ENCODE data around the gene IFT20. TPM values are rescaled to one million over a fixed set of nuclear protein-coding genes. Genes with fewer than 3 reads are reported as not detected.

The IFT20 gene
- total and polyA plus RNA-seq, 10 of the 15 experiments (the other 5 are each of a cell fraction or from before 2014, with no cell fraction given): 9.4 to 38.2 (median 19.1) TPM

DNA sequence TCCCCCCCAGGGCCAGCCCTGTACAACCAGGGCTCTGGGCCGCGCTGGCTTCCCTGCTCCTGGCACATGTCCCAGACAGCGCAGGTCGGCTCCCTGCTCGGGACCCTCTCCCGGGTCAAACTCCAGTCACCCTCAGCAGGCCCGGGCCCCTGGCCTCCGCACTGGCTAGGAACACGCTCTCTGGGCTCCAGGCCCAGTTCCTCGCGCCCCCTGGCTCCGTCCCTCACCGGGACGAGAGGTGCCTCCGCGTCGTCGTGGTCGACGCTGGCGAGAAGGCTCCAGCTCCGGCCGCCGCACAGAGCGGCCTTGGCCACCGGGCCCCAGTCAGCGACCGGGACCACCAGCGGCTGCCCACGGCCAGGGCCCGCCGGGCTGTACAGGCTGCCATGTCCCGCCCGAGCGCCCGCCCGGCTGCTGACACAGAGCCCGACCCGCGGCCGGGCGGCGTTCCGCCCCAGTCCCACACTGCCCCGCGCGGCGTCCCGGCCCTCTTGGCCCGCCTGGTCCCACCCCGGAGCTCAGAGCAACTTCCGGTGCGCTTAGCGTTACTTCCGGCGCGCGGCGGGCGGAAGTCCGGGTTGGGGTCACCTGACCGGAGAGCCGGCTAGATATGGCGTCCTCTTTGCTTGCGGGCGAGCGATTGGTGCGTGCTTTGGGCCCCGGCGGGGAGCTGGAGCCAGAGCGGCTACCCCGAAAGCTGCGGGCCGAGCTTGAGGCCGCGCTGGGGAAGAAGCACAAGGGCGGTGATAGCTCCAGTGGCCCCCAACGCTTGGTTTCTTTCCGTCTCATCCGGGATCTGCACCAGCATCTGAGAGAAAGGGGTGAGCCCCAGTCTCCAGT, 22.0 kb upstream of the IFT20 start, which contains the start of gene POLDIP2:
POLDIP2 (minus strand) TSS at position 467 of the 840 bp plus-strand sequence; CDS start at position 388, 79 bp downstream.
- H3K9me3 ChIP-seq (replicated peaks; ENCODE audit: control insufficient read depth, insufficient read depth, low read length): no peaks in the 10 kb centered on the region
- H3K79me2 ChIP-seq (ENCODE audit: control insufficient read depth, insufficient read depth, low read length): peaks cover 30% of the 10 kb centered on the region
- peaks cover 2% of the 10 kb centered on the region; the same call in 1 of the 2 replicates for H3K4me1 ChIP-seq (ENCODE audit: control insufficient read depth, insufficient read depth, low read length)
- H4K20me1 ChIP-seq (ENCODE audit: control insufficient read depth, insufficient read depth): no peaks in the 10 kb centered on the region
- intact Hi-C loops (cut with micrococcal nuclease; ENCODE audit: unreplicated experiment) (loop anchor here (1.0 kb wide), 1 partner anchor 22 kb away; the partner anchor contains the start of genes IFT20 and TNFAIP1), in situ Hi-C loops (cut with MboI) (no loop called here)
- peak within 1 kb of the TSS; percentile 92 for H3K4me3 ChIP-seq
- DNase-seq (ENCODE audit: low read depth, low spot score): peak; percentile 55
- ChIA-PET POLR2A (interaction anchor here (0.6 to 3.0 kb wide), 4 partner anchors 12 to 475 kb away, joined by 3 to 26 read pairs (median 6); partner anchors contain the start of genes IFT20, TNFAIP1 and VTN), RAD21 (ENCODE audit: unreplicated experiment) (interaction anchor here (0.8 to 3.3 kb wide), 4 partner anchors 20 to 220 kb away, joined by 3 to 31 read pairs (median 4); partner anchors contain the start of genes ALDOC, IFT20 and TNFAIP1), CTCF (interaction anchor here (0.7 to 5.1 kb wide), 5 partner anchors 9 to 58 kb away, joined by 3 to 29 read pairs (median 4); partner anchors contain the start of genes IFT20 and TNFAIP1), SMC1A (ENCODE audit: uncharacterized antibody, unreplicated experiment) (interaction anchor here (0.9 to 4.7 kb wide), 6 partner anchors 9 to 552 kb away, joined by 3 to 27 read pairs (median 4); partner anchors contain the start of genes IFT20 and TNFAIP1)
- peak within 1 kb of the TSS; percentile 85 for H2AFZ ChIP-seq (ENCODE audit: control insufficient read depth, low read depth, low read length)
- peak within 1 kb of the TSS; percentile 99 for H3K9ac ChIP-seq (ENCODE audit: control insufficient read depth, insufficient read depth, low read length)
- H3K27me3 ChIP-seq (replicated peaks in 1 of 2; ENCODE audit: control insufficient read depth in 2 of 2, insufficient read depth in 2 of 2, low read length in 1 of 2): no peaks in the 10 kb centered on the region
- WGBS (ENCODE audit: insufficient coverage, insufficient replicate concordance, low lambda C conversion rate, missing lambda C conversion rate): under 1% methylated on average over 57 of the region's 80 CpGs
- H3K4me2 ChIP-seq (ENCODE audit: control insufficient read depth, insufficient read depth): peak within 1 kb of the TSS; percentile 98
- peak within 1 kb of the TSS; percentile 79 for H3K27ac ChIP-seq (ENCODE audit: control insufficient read depth, insufficient read depth)
- no TSS peak for BruUV-seq (replicated peaks)
- peak; percentile 66 for FAIRE-seq
- H3K36me3 ChIP-seq (ENCODE audit: control insufficient read depth in 2 of 2, insufficient read depth in 2 of 2, low read length in 1 of 2): peaks cover 2 to 16% of the 10 kb centered on the region in 2 experiments
- ATAC-seq: peak; percentile 100
- TF ChIP-seq, protein P1, sequence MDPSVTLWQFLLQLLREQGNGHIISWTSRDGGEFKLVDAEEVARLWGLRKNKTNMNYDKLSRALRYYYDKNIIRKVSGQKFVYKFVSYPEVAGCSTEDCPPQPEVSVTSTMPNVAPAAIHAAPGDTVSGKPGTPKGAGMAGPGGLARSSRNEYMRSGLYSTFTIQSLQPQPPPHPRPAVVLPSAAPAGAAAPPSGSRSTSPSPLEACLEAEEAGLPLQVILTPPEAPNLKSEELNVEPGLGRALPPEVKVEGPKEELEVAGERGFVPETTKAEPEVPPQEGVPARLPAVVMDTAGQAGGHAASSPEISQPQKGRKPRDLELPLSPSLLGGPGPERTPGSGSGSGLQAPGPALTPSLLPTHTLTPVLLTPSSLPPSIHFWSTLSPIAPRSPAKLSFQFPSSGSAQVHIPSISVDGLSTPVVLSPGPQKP (IDR thresholded peaks at IDR 0.05; ENCODE audit: low read depth, low read length): peak; percentile 97
- no peak for TF ChIP-seq BRCA1 (IDR thresholded peaks at IDR 0.05; ENCODE audit: low read depth, low read length)
- TF ChIP-seq KLF5 (IDR thresholded peaks at IDR 0.05; ENCODE audit: partially characterized antibody): peak; percentile 66
- 0 out of 2 replicates have a peak, but pooled peaks have one; percentile 60 for TF ChIP-seq TCF3 (IDR thresholded peaks at IDR 0.05; ENCODE audit: borderline replicate concordance, insufficient read depth, low read depth, low read length)
- no peak for TF ChIP-seq MTA2 (IDR thresholded peaks at IDR 0.05; ENCODE audit: low read depth)
- TF ChIP-seq YBX1 (IDR thresholded peaks at IDR 0.05): no peak
- no peak for TF ChIP-seq NRF1 (conservative IDR thresholded peaks at IDR 0.05; ENCODE audit: low read depth, low read length)
- TF ChIP-seq ATF7 (IDR thresholded peaks at IDR 0.05; ENCODE audit: low read depth): 0 out of 2 replicates have a peak, but pooled peaks have one; percentile 16
- peak; percentile 12; the same call in 1 of the 2 replicates for TF ChIP-seq SREBF1 (IDR thresholded peaks at IDR 0.05; ENCODE audit: low read length)
- TF ChIP-seq POU2F2 (IDR thresholded peaks at IDR 0.05; ENCODE audit: borderline replicate concordance, low read depth, low read length): no peak
- TF ChIP-seq EED (IDR thresholded peaks at IDR 0.05; ENCODE audit: low read depth): no peak
- TF ChIP-seq RUNX3 (IDR thresholded peaks at IDR 0.05; ENCODE audit: low read length): peak; percentile 36; the same call in 1 of the 2 replicates
- no peak for TF ChIP-seq CBX5 (IDR thresholded peaks at IDR 0.05; ENCODE audit: low read depth)
- TF ChIP-seq CREB1 (IDR thresholded peaks at IDR 0.05; ENCODE audit: low read depth): peak; percentile 96
- TF ChIP-seq BMI1 (IDR thresholded peaks at IDR 0.05; ENCODE audit: borderline replicate concordance): no peak
- TF ChIP-seq SMARCA5 (IDR thresholded peaks at IDR 0.05): peak; percentile 56; the same call in 1 of the 2 replicates
- TF ChIP-seq, protein P2, sequence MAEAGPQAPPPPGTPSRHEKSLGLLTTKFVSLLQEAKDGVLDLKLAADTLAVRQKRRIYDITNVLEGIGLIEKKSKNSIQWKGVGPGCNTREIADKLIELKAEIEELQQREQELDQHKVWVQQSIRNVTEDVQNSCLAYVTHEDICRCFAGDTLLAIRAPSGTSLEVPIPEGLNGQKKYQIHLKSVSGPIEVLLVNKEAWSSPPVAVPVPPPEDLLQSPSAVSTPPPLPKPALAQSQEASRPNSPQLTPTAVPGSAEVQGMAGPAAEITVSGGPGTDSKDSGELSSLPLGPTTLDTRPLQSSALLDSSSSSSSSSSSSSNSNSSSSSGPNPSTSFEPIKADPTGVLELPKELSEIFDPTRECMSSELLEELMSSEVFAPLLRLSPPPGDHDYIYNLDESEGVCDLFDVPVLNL (IDR thresholded peaks at IDR 0.05; ENCODE audit: low read depth, low read length): no peak
- no peak for TF ChIP-seq FOXM1 (IDR thresholded peaks at IDR 0.05; ENCODE audit: low read depth, low read length)
- TF ChIP-seq NFYB (IDR thresholded peaks at IDR 0.05; ENCODE audit: insufficient read depth, low read depth, low read length): peak; percentile 17; the same call in 1 of the 2 replicates
- TF ChIP-seq EP300 (IDR thresholded peaks at IDR 0.05; ENCODE audit: borderline replicate concordance in 1 of 2, control insufficient read depth in 1 of 2, low read depth in 2 of 2, low read length in 2 of 2): no peak
- TF ChIP-seq NR2C2 (IDR thresholded peaks at IDR 0.05; ENCODE audit: borderline replicate concordance, control insufficient read depth, insufficient read length, low read depth): no peak
- peak; percentile 79; the same call in 1 of the 2 replicates for TF ChIP-seq POLR2AphosphoS5 (IDR thresholded peaks at IDR 0.05; ENCODE audit: low read length)
